GM18508 (cell line): ENCODE data around the gene MYH6.
"Not testable (repeated sequence)": the region's sequence is repeated elsewhere in the genome, so short reads cannot be mapped to it uniquely, and the experiment has no call there.

Experiments
- ATAC-seq: cut with Tn5 transposase; IDR thresholded peaks from one replicate; pipeline ENCODE4 v1.9.1; 2021; ENCODE audit warnings: moderate number of reproducible peaks; ENCODE audit not compliant: insufficient read depth, unreplicated experiment

Gene MYH6

DNA sequence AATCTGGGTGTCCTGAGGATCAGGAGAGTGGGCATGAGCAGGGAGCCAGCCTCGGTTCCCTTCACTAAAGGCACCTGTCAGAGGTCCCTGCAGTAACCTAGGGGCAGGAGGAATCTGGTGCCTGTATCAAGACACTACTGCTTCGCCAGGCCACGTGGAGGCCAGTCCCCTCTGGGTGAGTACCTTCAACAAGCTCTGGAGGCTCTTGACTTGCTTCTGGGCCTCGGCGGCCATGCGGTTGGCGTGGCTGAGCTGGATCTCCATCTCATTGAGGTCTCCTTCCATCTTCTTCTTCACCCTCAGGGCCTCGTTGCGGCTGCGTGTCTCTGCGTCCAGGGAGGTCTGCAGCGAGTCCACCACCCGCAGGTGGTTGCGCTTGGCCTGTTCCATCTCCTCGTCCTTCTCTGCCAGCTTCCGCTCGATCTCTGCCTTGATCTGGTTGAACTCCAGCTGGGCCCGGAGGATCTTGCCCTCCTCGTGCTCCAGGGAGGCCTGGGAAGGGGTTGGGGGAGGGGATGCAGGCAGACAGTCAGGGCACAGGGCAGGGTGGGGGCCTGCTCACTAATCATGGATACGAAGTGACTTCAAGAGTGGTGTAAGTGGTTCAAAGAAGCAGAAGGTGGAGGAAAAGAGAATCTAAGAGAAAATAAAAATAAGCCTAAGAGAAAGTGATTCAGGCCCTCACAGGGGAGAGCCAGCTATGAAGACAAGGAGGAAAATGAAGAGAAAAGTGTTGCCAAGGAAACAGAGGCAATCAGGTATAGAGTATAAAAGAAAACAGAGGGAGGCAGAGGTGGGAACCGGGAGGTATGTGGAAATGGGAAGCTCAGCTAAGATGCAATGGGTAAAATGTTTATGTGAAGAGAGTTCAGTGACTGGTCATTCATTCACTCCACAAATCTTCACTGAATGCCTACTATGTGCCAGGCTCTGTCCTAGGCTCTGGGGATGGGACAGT, 8.0 kb upstream of the MYH6 start:
- ATAC-seq, result no peak

DNA sequence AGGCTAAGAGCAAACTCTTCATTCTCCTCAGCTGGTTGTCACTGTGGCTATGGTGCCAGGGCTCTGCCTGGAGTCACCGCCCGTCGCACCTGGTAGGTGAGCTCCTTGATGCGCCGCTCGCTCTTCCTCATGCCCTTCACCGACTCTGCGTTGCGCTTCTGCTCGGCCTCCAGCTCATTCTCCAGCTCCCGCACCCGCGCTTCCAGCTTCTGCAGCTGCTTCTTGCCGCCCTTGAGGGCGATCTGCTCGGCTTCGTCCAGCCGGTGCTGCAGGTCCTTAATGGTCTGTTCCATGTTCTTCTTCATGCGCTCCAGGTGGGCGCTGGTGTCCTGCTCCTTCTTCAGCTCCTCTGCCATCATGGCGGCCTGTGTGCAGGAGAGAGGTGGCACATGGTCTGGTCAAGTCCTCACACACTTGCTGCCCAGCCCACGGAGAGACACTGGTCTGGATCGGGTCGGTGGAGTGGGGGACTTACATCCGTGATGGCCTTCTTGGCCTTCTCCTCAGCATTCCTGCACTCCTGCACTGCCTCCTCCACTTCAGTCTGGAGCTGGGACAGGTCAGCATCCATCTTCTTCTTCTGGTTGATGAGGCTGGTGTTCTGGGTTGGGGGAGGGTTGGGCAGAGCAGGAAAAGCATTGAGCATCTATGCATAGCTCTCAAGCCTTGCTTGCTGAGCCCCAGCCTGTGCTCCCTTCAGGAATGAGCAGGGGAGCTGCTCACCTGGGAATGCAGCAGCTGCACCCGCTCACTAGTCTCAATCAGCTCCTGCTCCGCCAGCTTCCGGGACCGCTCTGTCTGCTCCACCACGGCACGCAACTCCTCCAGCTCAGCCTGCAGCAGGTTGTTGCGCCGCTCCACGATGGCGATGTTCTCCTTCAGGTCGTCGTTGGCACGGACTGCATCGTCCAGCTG, 7.1 kb upstream of the MYH6 start:
- ATAC-seq, result no peak

DNA sequence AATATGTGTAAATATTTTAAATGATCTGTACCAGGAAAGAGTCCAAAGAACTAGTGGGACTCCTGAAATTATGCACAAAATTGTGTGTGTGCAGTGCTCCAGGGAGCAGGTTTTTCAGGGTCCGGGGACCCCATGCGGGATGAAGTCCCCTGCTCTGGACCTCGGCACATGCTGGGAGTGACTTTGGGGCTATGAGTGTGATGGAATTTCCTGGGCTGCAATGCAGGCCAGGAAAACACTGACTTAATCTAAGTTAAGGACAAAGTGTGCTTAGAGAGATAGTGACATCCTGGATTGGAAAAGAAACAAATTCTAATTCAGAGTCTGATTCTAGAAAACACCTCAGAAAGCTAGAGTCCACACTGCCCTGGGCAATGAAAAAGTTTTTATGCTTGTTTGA, 6.2 kb upstream of the MYH6 start:
- ATAC-seq, result no peak

DNA sequence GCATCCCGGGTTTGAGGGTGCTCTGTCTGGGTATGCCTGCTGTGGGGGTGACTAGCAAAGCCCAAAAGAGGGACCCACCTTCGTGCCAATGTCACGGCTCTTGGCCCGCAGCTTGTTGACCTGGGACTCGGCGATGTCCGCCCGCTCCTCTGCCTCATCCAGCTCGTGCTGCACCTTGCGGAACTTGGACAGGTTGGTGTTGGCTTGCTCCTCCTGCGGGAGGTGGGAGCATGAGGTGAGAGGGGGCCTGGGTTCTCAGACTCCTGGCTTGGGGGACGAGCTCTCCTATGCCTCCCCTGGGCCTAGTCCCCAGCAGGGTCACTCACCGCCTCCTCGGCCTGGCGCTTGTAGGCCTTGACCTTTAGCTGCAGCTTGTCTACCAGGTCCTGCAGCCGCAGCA, 5.6 kb upstream of the MYH6 start:
- ATAC-seq, result no peak

DNA sequence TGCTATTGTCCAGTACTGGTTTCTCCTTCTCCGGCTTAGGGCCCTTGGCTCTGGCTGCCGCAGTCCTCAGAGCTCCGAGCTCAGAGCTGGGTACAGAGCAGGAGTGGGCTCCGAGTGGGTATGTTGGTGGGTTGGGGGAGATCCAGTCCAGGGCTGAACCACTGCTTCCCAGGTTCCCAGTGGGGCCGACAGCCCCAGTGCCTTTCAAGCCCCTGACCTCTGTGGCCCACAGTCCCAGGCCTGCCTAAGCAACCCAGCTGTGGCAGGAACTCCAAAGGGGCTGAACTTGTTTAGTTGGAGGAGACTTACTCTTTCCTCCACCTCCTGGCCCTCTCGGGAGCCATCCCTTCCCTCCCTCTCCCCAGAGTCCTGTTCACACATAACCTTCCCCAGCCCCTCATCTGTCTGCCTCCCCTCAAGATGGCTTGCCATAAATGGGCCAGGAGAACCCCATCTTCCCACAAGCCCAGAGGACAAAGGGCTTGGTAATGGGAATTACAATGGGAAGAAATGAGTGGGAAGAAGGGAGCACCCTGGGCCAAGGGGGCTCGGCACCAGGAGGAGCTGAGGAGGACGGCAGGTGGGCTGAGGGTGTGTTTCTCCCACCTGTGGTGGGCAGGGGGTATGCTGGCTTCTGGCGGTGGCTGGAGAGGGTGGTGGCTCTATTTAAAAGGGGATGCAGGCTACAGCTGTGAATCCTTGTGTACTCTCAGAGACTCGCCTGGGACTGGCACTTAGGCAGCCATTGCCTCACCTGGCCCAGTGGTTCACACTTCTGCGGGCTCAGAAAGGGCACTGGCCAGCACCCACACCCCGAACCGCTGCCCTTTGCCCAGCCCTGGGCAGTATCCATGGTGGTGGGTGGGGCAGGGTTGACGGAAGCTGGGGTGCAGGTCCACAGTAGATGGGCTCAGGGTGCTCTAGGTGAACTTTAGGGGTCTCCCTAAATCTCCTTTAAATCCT, 3.8 kb upstream of the MYH6 start:
- ATAC-seq, result no peak

DNA sequence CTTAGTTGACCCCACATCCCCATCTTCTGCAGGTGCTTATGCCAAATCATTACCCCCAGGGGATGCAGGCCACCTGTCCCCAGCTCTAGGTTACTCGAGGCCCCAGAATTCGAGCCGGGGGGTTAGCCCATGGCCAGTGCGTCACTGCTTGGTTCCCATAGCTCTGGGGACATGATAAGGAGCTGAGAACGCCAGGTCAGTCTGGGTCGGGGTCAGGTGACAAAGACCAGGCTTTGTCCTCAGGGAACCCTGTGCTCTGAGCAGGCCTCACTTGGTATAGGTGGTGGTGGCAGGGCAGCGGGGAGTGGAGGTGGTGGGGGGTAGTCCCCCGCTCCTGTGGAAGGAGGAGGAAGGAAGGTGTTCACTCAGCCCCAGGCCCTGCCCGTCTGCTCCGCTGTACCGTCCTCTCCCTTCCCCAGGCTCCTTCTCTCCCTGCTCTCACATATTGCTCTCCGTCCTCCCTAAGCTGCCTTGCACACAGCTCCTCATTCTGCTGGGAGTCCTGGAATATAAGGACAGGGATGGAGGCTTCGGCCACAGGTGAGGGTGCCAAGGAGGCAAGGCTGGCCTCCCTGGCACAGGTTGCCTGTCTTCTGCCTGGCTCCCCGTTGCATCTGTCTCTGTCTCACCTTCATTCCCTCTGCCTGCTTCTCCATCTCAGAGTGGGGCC, 2.0 kb upstream of the MYH6 start:
- no peak for ATAC-seq

DNA sequence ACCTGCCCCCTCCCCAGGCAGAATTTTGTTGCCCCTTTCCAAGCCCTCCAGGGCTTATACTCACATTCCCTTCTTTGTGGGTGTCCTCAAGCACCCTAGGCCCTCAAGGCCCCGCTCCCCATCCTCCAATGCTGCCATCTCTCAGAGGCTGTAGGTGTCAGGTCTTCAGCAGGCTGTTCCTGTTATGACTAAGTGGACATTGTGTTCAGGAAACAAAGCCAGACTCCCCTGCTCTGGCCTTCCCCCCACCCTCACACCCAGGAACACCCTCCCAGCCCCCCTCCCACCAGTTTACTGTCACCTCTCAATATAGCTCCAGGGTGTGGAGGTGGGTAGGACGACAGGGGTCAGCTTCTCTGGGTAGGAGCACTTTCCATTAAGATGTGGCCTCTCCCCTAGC, 1.4 kb upstream of the MYH6 start:
- ATAC-seq, result no peak

DNA sequence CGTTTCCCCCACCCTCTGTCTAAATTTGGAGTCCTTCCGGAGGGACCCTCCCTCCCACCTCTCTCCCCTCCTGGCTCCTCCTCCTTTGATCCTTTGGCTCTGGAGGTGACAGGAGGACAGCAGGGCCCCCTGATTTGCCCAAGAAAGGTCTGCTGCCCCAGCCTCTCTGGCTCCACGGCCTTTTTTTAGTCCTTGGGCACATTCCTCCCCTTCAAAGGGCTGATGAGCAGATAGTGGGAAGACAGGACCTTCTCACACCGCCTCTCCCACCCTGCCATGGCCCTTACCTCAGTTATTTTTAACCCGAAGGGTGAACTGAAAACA, 196 bp upstream of the MYH6 start:
- no peak for ATAC-seq

DNA sequence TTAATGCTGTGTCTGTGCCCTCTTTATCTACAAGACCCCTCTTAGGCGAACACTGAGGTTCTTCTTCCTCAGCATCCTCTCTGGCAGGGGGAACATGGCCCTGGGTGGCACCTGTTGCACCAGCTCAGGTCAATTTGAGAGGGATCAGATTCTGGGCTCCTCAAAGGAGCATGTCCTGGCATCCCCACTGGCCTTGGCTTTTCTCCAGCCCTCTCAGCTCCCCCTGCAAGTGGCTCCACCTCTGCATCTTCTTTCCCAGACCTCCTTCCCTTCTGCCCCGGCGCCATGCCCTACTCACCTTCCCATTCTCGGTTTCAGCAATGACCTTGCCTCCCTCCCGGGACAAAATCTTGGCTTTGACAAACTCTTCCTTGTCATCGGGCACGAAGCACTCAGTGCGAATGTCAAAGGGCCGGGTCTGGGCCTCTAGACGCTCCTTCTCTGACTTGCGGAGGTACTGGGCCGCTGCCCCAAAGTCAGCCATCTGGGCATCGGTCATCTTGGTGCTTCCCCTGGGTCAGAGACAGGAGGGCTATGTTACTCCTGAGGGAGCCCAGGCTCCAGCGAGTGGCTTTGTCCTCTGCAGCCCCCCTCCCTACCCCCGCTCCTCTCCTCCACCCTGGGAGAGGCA, 1.2 kb downstream of the MYH6 start:
- no peak for ATAC-seq

DNA sequence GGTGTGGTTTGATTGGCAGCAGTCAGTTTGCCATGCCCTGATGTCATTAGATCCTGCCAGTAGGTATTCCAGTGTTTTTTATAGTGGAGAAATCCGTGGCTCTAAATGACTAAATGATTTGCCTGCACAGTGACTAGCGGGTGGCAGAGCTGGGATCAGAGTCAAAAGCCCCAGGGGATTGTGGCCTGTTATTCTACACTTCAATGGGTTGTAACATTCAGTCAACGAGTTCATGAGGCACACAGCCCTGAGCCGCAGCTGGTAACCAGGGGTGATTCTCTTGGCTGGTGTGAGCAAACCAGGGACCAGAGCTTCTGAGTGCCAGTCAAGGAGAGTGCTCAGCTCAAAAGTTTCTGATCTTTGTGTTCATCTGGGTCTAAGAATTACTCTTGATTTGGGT, 1.8 kb downstream of the MYH6 start:
- no peak for ATAC-seq

DNA sequence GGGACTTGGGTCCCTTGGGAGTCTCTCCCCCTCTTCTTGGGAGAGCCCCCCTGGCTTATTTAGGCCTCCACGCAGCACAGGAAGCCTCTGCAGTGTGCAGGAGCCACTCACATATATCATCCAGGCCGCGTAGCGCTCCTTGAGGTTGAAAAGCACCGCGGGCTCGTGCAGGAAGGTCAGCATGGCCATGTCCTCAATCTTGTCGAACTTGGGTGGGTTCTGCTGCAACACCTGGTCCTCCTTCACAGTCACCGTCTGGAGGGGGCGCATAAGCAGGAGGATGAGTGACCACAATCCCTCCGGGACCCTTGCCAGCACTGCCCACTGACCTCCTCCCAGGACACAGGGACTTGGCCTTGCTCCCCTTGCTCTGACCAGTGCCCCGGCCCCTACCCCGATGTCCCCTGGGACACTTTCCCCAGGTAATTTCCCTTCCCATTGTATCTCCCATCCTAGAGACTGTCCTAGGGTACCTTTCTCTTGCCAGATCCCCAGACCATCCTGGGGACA, 2.5 kb downstream of the MYH6 start:
- no peak for ATAC-seq

DNA sequence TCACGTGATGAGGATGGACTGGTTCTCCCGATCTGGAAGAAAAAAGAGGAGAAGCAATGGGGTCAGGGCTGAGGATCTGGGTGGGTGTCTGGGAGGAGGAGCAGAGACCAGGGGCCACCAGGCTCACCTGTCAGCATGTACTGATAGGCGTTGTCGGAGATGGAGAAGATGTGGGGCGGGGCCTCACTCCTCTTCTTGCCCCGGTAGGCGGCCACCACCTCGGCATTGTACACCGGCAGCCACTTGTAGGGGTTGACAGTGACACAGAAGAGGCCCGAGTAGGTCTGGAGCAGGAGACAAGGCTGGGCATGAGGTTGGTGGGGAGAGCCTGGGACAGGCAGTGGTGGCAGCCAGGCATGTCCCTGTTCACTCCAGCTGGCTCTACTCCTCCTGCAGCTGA, 3.0 kb downstream of the MYH6 start:
- ATAC-seq, result no peak

DNA sequence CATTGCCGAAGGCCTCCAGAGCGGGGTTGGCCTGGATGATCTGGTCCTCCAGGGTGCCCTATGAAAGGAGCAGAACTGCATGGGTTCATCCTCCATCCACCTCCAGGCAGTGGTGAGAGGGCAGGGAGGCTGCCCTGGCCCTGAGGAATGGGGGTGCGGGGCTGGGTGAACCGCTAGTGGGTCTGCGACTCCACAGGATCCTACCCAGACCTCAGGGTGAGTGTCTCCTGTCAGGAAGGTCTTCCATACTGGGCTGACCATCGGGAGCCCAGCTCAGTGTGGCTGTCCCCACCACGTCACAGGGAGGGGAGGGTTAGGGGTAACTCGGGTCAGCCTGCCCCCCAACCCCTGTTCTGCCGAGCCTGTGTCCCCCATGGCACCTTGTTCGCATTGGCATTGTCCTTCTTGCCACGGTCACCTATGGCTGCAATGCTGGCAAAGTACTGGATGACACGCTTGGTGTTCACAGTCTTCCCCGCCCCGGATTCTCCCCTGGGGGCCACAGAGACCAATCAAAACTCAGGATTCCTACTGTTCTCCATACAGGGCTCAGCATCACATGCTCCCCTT, 3.7 kb downstream of the MYH6 start:
- ATAC-seq, result no peak

DNA sequence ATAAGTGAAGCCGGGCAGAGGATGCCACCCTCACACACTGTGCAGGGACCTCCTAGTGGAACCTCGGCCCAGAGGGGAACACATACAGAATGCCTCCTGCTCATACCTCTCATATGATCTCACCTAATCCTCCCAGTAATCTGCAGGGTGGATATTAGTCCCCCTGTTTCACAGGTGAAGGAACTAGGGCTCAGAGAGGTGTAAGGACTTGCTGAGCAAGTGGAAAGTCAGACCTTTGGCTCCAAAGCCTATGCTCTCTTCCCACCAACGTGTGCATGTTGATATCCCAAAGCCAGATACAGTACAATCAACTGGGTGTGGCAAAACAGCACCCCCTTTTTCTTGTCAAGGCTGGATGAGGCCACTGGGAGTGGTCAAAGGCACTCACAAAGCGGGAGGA, 4.2 kb downstream of the MYH6 start:
- no peak for ATAC-seq

DNA sequence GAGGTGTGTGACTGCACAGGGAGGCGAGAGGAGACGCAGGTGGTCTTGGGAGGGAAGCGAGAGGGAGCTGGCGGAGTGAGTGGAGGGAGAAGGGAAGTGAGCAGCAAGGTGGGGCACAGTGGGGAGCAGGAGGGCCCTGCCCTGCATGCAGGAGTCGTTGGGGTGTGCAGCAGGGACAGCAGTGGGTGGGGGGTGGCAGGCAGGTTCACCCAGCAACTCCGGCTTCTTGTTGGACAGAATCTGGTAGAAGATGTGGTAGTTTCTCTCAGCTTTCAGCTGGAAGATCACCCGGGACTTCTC, 5.0 kb downstream of the MYH6 start:
- no peak for ATAC-seq

DNA sequence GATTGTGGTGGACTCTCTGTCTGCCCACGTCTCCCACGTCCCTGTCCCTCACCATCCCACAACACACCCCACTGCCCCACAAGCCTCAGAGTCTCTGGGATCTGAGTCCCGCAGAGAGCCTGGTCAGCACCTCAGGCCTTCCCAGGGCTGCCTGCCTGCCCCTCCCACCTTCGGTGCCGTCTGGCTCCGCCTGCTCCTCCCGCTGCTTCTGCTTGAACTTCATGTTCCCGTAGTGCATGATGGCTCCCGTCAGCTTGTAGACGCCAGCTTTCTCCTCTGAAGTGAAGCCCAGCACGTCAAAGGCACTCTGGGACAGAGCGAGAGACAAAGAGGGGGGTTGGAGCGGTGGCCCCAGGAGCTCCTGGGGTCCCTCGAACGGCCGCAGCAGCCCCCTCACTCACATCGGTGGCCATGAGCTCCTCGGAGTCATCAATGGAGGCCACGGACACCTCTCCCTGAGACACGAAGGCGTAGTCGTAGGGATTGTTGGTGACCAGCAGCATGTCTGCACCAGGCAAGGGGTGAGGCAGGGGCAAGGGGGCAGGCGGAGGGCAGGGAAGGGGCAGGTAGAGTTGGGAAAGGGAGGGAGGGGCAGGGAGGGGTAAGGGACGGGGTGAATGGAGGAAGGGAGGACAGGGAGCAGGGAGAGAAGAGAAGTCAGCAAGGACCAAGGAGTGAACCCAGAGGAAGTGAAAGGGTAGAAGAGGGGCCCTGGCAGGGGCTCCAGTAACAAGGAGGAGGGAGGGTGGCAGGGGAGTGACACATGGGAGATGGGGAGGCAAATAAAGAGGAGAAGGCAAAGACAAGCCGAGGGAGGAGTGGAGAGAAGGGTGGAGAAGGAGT, 5.6 kb downstream of the MYH6 start:
- ATAC-seq, result no peak

DNA sequence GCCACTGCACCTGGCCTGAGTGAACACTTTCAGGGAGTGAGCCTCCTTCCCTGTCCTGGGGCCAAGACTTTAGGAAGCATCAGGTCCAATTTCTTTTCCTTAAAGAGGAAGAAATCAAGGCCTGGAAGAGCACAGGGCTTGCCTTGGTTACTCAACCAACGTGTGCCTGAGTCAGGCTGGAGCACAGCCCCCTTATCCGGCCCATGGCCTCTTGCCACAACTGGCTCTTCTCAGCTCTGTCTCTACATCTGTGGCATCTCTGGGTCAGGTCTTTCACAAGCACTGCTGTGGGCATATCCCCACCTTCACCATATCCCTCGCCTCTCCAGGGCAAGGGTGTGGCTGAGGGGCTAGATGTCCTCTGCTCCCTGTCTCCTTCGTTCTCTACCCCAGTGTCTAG, 6.8 kb downstream of the MYH6 start:
- no peak for ATAC-seq

DNA sequence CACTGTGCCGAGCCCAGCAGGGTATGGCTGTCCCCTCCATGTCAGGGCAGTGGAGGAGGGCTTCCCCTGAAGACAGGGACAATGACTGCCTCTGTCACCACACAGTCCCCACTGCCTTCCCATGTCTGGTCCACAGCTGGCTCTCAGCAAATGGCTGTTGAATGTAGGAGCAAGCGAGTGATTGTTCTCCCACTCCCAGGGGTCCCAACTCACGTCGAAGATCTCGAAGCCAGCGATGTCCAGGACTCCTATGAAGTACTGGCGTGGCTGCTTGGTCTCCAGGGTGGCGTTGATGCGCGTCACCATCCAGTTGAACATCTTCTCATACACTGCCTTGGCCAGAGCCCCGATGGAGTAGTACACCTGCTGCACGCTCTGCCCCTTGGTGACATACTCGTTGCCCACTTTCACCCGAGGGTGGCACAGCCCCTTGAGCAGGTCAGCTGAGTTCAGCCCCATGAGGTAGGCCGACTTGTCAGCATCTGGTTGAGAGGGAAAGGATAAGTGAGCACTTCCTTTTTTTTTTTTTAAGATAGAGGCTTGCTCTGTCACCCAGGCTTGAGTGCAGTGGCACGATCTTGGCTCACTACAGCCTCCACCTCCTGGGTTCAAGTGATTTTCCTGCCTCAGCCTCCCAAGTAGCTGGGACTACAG, 7.5 kb downstream of the MYH6 start:
- ATAC-seq, result not testable (repeated sequence)
